Breast epithelium (tissue), 4 donors: Measurements from ENCODE around the gene MEAK7. TPM values are rescaled to one million over a fixed set of nuclear protein-coding genes. Genes with fewer than 3 reads are reported as not detected.

Source experiments
- DNase-seq, 2 donors: peaks; one replicate each; pipeline ENCODE4 v3.0.0-alpha.2; 2019; ENCODE audit warnings: low spot score in 2 of 2
- H3K27ac ChIP-seq, 2 donors: fragments of 200-600 bp; sonication (generic) in 1 of 2; one replicate each; pipeline ENCODE4 v1.5.1; 2016 to 2019; ENCODE audit warnings: mild to moderate bottlenecking in 1 of 2
- H3K27me3 ChIP-seq, 2 donors: fragments of 200-600 bp; sonication (generic) in 1 of 2; one replicate each; pipeline versions ENCODE4 v1.5.1 to v1.6.0; 2017 to 2019; ENCODE audit warnings: control low read depth in 1 of 2, mild to moderate bottlenecking in 1 of 2
- H3K36me3 ChIP-seq: fragments of 200-600 bp; one replicate; pipeline ENCODE4 v1.5.1; 2019
- H3K4me1 ChIP-seq, 2 donors: fragments of 200-600 bp; sonication (generic); one replicate each; pipeline ENCODE4 v1.5.1; 2016 to 2019; ENCODE audit warnings: control low read depth in 1 of 2
- H3K4me3 ChIP-seq, 3 donors: fragments of 200-600 bp; sonication (generic); 1 replicate in 2 of 3; 2 replicates in 1 of 3; pipeline ENCODE4 v1.5.1; 2016 to 2019; ENCODE audit warnings: mild to moderate bottlenecking in 3 of 3, moderate library complexity in 2 of 3
- H3K9me3 ChIP-seq, 2 donors: fragments of 200-600 bp; sonication (generic) in 1 of 2; one replicate each; pipeline ENCODE4 v1.5.1; 2016 to 2019; ENCODE audit warnings: control low read depth in 1 of 2
- CTCF ChIP-seq, 3 donors: fragments of 450-650 bp; IDR thresholded peaks; one replicate each; pipeline ENCODE4 v1.5.1; 2016 to 2017; ENCODE audit warnings: antibody characterized with exemption in 3 of 3, mild to moderate bottlenecking in 3 of 3, moderate library complexity in 3 of 3
- POLR2A ChIP-seq: fragments of 450-650 bp; IDR thresholded peaks from one replicate; pipeline ENCODE4 v1.6.1; 2016; ENCODE audit warnings: antibody characterized with exemption, mild to moderate bottlenecking, moderate library complexity
- POLR2AphosphoS5 ChIP-seq, 3 donors: sonication (generic); formaldehyde crosslinking; IDR thresholded peaks; one replicate each; pipeline ENCODE4 v1.6.1; 2017; ENCODE audit warnings: antibody characterized with exemption in 3 of 3
- intact Hi-C: fragments of 100-400 bp; cut with DNase I; formaldehyde crosslinking; loops from one replicate; pipeline ENCODE4 v1.15.1; 2023; ENCODE audit warnings: low total_unique reads
- total RNA-seq, 3 donors: library from RNA; depleted of rRNA; stranded (reverse); fragments of >200 nt; gene quantifications; one replicate each; pipeline ENCODE4 v1.1.0, GENCODE V29; 2016

MEAK7 gene
- total RNA-seq, 3 donors from 2014 or later, result 8.8 to 38.1 (median 17.4) TPM

- Histone ChIP-seq H3K36me3 (no peaks in the 10 kb centered on the region), H3K27ac (no peak overlapping the region), H3K9me3 (no peaks in the 10 kb centered on the region), H3K4me3 (no peak overlapping the region), H3K4me1 (no peaks in the 10 kb centered on the region), H3K27me3 (no peaks in the 10 kb centered on the region)
- TF ChIP-seq POLR2AphosphoS5 (IDR thresholded peaks at IDR 0.05), result no peak
- no peak for TF ChIP-seq CTCF (IDR thresholded peaks at IDR 0.05)
- TF ChIP-seq POLR2A, result no peak
- intact Hi-C loops, result loop anchor here (10.0 kb wide), 1 partner anchor 205 kb away; no protein-coding TSS in a partner anchor
- DNase-seq, result no peak
Measured at GRCh38 chr16:84479716-84480450, 24.6 kb downstream of the MEAK7 start.

GRCh38 chr16:84478172-84478947, 26.1 kb downstream of the MEAK7 start:
- H3K4me1 ChIP-seq, result no peaks in the 10 kb centered on the region
- no peak for TF ChIP-seq CTCF (IDR thresholded peaks at IDR 0.05)
- no peak for TF ChIP-seq POLR2AphosphoS5 (IDR thresholded peaks at IDR 0.05)
- TF ChIP-seq POLR2A, result no peak
- no peaks in the 10 kb centered on the region for H3K36me3 ChIP-seq
- H3K4me3 ChIP-seq, result no peak overlapping the region
- H3K27ac ChIP-seq, result no peak overlapping the region
- intact Hi-C loops, result no loop called here
- DNase-seq, result no peak
- H3K9me3 ChIP-seq, result no peaks in the 10 kb centered on the region
- H3K27me3 ChIP-seq, result no peaks in the 10 kb centered on the region

GRCh38 chr16:84477661-84478060, 26.8 kb downstream of the MEAK7 start:
- DNase-seq, result no peak
- Histone ChIP-seq H3K27ac (no peak overlapping the region), H3K4me1 (no peaks in the 10 kb centered on the region), H3K36me3 (no peaks in the 10 kb centered on the region), H3K9me3 (no peaks in the 10 kb centered on the region), H3K4me3 (no peak overlapping the region), H3K27me3 (no peaks in the 10 kb centered on the region)
- TF ChIP-seq POLR2A (no peak), POLR2AphosphoS5 (IDR thresholded peaks at IDR 0.05) (no peak), CTCF (IDR thresholded peaks at IDR 0.05) (no peak)
- intact Hi-C loops, result no loop called here

DNA sequence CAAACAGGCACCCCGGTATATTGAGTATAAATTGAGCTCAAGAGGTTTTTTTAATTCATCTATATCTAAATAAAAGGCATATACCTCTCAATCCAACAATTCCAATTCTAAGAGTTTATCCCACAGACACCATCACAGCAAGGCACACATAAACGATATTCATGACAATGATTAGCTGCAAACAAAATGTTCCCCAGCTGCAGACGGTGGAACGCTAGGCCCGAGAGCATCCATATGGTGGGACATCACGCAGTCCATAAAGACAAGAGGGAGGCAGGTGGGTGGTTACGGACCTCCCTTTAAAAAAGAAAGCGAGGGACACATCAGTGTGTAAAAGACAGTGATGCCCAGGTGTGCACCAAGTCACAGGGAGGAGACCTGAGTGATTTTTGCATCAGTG, 28.1 kb downstream of the MEAK7 start:
- Histone ChIP-seq H3K27me3 (no peaks in the 10 kb centered on the region), H3K27ac (no peak overlapping the region), H3K4me3 (no peak overlapping the region), H3K36me3 (no peaks in the 10 kb centered on the region), H3K9me3 (no peaks in the 10 kb centered on the region), H3K4me1 (no peaks in the 10 kb centered on the region)
- no peak for TF ChIP-seq POLR2AphosphoS5 (IDR thresholded peaks at IDR 0.05)
- no peak for TF ChIP-seq POLR2A
- no peak for TF ChIP-seq CTCF (IDR thresholded peaks at IDR 0.05)
- intact Hi-C loops, result no loop called here
- no peak for DNase-seq

DNA sequence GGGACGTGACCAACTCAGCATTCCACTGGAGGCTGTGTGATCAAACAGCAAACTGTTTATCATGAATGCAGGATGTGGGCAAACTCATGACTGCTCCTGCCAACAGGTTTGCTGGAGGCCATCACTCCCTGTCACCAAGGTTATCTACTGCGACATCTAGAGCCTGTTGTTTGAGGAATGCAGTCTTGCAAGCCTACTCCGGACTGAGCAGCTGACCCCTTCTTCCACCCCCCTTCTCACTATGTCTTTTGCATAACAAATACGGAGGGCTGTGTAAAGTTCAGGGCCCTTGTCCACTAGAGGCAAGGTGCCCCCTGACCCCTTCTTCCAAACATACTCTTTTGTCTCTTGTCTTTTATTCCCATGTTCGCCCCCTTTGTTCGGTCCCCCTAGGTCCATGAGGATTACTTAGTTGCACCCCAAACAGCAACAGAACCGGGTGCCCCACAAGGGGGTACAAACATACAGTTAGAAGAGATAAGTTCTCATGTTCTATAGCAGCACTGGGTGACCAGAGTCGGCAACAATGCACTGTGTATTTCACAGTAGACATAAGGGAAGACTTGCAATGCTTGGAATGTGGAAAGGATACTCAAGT, 28.7 kb downstream of the MEAK7 start:
- H3K4me1 ChIP-seq, result no peaks in the 10 kb centered on the region
- no peak for TF ChIP-seq POLR2A
- TF ChIP-seq POLR2AphosphoS5 (IDR thresholded peaks at IDR 0.05), result no peak
- TF ChIP-seq CTCF (IDR thresholded peaks at IDR 0.05), result no peak
- H3K27me3 ChIP-seq, result no peaks in the 10 kb centered on the region
- H3K36me3 ChIP-seq, result no peaks in the 10 kb centered on the region
- no peak overlapping the region for H3K4me3 ChIP-seq
- peak; percentile 16 to 54 for DNase-seq
- intact Hi-C loops, result no loop called here
- no peaks in the 10 kb centered on the region for H3K9me3 ChIP-seq
- H3K27ac ChIP-seq, result no peak overlapping the region
